ENCODE results near the gene CD300LB. TPM values are rescaled to one million over a fixed set of nuclear protein-coding genes. Genes with fewer than 3 reads are reported as not detected.
"Not testable (repeated sequence)": the region's sequence is repeated elsewhere in the genome, so short reads cannot be mapped to it uniquely, and the experiment has no call there.

Gene CD300LB
- total RNA-seq, 1 experiment from 2014 or later = not detected

- DNase-seq (ENCODE audit: low read depth) = no peak
- in situ Hi-C loops (cut with HindIII; ENCODE audit: low pct_unique_long_range_greater_than_20kb, low sequenced_read_pairs) = no loop called here
Measured at GRCh38 chr17:74529243-74529642, 2.0 kb downstream of the CD300LB start.

- in situ Hi-C loops (cut with HindIII; ENCODE audit: low pct_unique_long_range_greater_than_20kb, low sequenced_read_pairs) = no loop called here
- no peak for DNase-seq (ENCODE audit: low read depth)
Measured at GRCh38 chr17:74528491-74529199, 2.6 kb downstream of the CD300LB start.

- DNase-seq (ENCODE audit: low read depth) = no peak
Measured at GRCh38 chr17:74527756-74528155, 3.5 kb downstream of the CD300LB start.

GRCh38 chr17:74527081-74527480 is 4.2 kb downstream of the CD300LB start:
- in situ Hi-C loops (cut with HindIII; ENCODE audit: low pct_unique_long_range_greater_than_20kb, low sequenced_read_pairs) = no loop called here
- DNase-seq (ENCODE audit: low read depth) = no peak

More at GRCh38 chr17:74527756-74528155, 3.5 kb downstream of the CD300LB start:
- in situ Hi-C loops (cut with HindIII; ENCODE audit: low pct_unique_long_range_greater_than_20kb, low sequenced_read_pairs) = no loop called here

GRCh38 chr17:74526681-74527080 is 4.6 kb downstream of the CD300LB start:
- in situ Hi-C loops (cut with HindIII; ENCODE audit: low pct_unique_long_range_greater_than_20kb, low sequenced_read_pairs) = no loop called here
- no peak for DNase-seq (ENCODE audit: low read depth)

GRCh38 chr17:74525781-74526288 is 5.4 kb downstream of the CD300LB start:
- in situ Hi-C loops (cut with HindIII; ENCODE audit: low pct_unique_long_range_greater_than_20kb, low sequenced_read_pairs) = no loop called here

GRCh38 chr17:74525465-74525725 is 5.9 kb downstream of the CD300LB start:
- in situ Hi-C loops (cut with HindIII; ENCODE audit: low pct_unique_long_range_greater_than_20kb, low sequenced_read_pairs) = no loop called here
- no peak for DNase-seq (ENCODE audit: low read depth)

More at GRCh38 chr17:74525781-74526288, 5.4 kb downstream of the CD300LB start:
- DNase-seq (ENCODE audit: low read depth) = no peak

- no peak for DNase-seq (ENCODE audit: low read depth)
- in situ Hi-C loops (cut with HindIII; ENCODE audit: low pct_unique_long_range_greater_than_20kb, low sequenced_read_pairs) = no loop called here
Measured at GRCh38 chr17:74524653-74525464, 6.4 kb downstream of the CD300LB start.

- in situ Hi-C loops (cut with HindIII; ENCODE audit: low pct_unique_long_range_greater_than_20kb, low sequenced_read_pairs) = no loop called here
- DNase-seq (ENCODE audit: low read depth) = no peak
Measured at GRCh38 chr17:74523308-74523707, 8.0 kb downstream of the CD300LB start.

GRCh38 chr17:74522381-74523105 is 8.7 kb downstream of the CD300LB start:
- in situ Hi-C loops (cut with HindIII; ENCODE audit: low pct_unique_long_range_greater_than_20kb, low sequenced_read_pairs) = no loop called here
- DNase-seq (ENCODE audit: low read depth) = no peak

GRCh38 chr17:74521701-74522201 is 9.5 kb downstream of the CD300LB start:
- in situ Hi-C loops (cut with HindIII; ENCODE audit: low pct_unique_long_range_greater_than_20kb, low sequenced_read_pairs) = no loop called here
- no peak for DNase-seq (ENCODE audit: low read depth)

- in situ Hi-C loops (cut with HindIII; ENCODE audit: low pct_unique_long_range_greater_than_20kb, low sequenced_read_pairs) = no loop called here
- no peak for DNase-seq (ENCODE audit: low read depth)
Measured at GRCh38 chr17:74520790-74521480, 10.3 kb downstream of the CD300LB start.

GRCh38 chr17:74520016-74520434 is 11.2 kb downstream of the CD300LB start:
- DNase-seq (ENCODE audit: low read depth) = no peak
- in situ Hi-C loops (cut with HindIII; ENCODE audit: low pct_unique_long_range_greater_than_20kb, low sequenced_read_pairs) = no loop called here

- in situ Hi-C loops (cut with HindIII; ENCODE audit: low pct_unique_long_range_greater_than_20kb, low sequenced_read_pairs); DNase-seq (ENCODE audit: low read depth): not testable (repeated sequence)
Measured at GRCh38 chr17:74518413-74518981, 12.8 kb downstream of the CD300LB start.

- in situ Hi-C loops (cut with HindIII; ENCODE audit: low pct_unique_long_range_greater_than_20kb, low sequenced_read_pairs) = no loop called here
- no peak for DNase-seq (ENCODE audit: low read depth)
Measured at GRCh38 chr17:74516561-74517328, 14.5 kb downstream of the CD300LB start.

GRCh38 chr17:74515941-74516340 is 15.3 kb downstream of the CD300LB start:
- in situ Hi-C loops (cut with HindIII; ENCODE audit: low pct_unique_long_range_greater_than_20kb, low sequenced_read_pairs) = no loop called here
- no peak for DNase-seq (ENCODE audit: low read depth)

- DNase-seq (ENCODE audit: low read depth) = no peak
- in situ Hi-C loops (cut with HindIII; ENCODE audit: low pct_unique_long_range_greater_than_20kb, low sequenced_read_pairs) = no loop called here
Measured at GRCh38 chr17:74514632-74515334, 16.5 kb downstream of the CD300LB start.

Measured in Caki2 (cell line).